Endothelial cell of umbilical vein (primary cell): Measurements from ENCODE around the gene ASB17.

Experiments used
- CTCF ChIP-seq, 2 donors: IDR thresholded peaks; 1 replicate in 1 of 2; 2 replicates in 1 of 2; pipeline ENCODE4 v1.5.1; 2011; ENCODE audit warnings: low read length in 2 of 2, mild to moderate bottlenecking in 2 of 2, moderate library complexity in 2 of 2, control low read depth in 1 of 2, inconsistent platforms in 1 of 2, low read depth in 1 of 2; ENCODE audit not compliant: insufficient read depth in 1 of 2; ENCODE audit errors: extremely low read depth in 1 of 2
- EZH2 ChIP-seq: IDR thresholded peaks from 2 replicates; pipeline ENCODE4 v1.6.1; 2012; ENCODE audit warnings: borderline replicate concordance, low read depth, mild to moderate bottlenecking, moderate library complexity, low read length, inconsistent platforms; ENCODE audit not compliant: severe bottlenecking
- FOS ChIP-seq: IDR thresholded peaks from 2 replicates; pipeline ENCODE4 v1.6.1; 2011; ENCODE audit warnings: mild to moderate bottlenecking, low read length, moderate library complexity, borderline replicate concordance; ENCODE audit not compliant: insufficient read depth
- GATA2 ChIP-seq: IDR thresholded peaks from 2 replicates; pipeline ENCODE4 v1.7.0; 2011; ENCODE audit warnings: low read depth, mild to moderate bottlenecking, moderate library complexity, mixed read lengths, low read length; ENCODE audit not compliant: insufficient read length, insufficient read depth
- JUN ChIP-seq: IDR thresholded peaks from 2 replicates; pipeline ENCODE4 v1.6.1; 2011; ENCODE audit warnings: borderline replicate concordance, low read depth; ENCODE audit not compliant: insufficient read length, insufficient read depth
- MAX ChIP-seq: IDR thresholded peaks from 2 replicates; pipeline ENCODE4 v1.6.1; 2011; ENCODE audit not compliant: insufficient read depth, insufficient read length
- MYC ChIP-seq: IDR thresholded peaks from one replicate; pipeline ENCODE4 v1.6.1; 2011; ENCODE audit warnings: mild to moderate bottlenecking, low read depth, low read length
- POLR2A ChIP-seq: IDR thresholded peaks from 2 replicates; pipeline ENCODE4 v1.6.1; 2012; ENCODE audit warnings: low read depth, mild to moderate bottlenecking, control low read depth, low read length
- POLR2AphosphoS5 ChIP-seq: IDR thresholded peaks from 2 replicates; pipeline ENCODE4 v1.6.1; 2012; ENCODE audit warnings: low read depth, mild to moderate bottlenecking, control low read depth, low read length, moderate library complexity; ENCODE audit not compliant: insufficient read depth

DNA sequence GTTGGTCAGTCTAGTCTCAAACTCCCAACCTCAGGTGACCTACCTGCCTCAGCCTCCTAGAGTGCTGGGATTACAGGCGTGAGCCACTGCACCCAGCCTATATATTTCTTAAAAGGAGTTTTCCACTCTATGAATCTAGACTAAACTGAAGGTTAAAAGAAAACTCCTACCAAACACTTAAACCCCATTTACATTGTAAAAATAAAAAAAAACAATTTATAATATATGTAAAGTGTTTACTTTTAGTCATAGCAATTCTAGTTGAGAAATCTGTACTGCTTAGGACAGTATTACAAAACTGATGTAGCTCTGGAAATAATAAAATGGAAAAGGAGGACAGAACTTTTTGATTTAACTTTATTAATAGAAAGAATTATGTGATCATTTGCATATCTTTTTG lies 9.5 kb downstream of the ASB17 start:
- TF ChIP-seq CTCF (IDR thresholded peaks at IDR 0.05; ENCODE audit: extremely low read depth in 1 of 2, insufficient read depth in 1 of 2, low read depth in 1 of 2, low read length in 2 of 2), result no peak
- no peak for TF ChIP-seq POLR2AphosphoS5
- TF ChIP-seq POLR2A, result no peak
- TF ChIP-seq GATA2, result no peak
- no peak for TF ChIP-seq MAX
- TF ChIP-seq EZH2, result no peak
- TF ChIP-seq MYC, result no peak
- TF ChIP-seq JUN, result no peak
- TF ChIP-seq FOS, result no peak
